Measurements from ENCODE around the gene SFMBT1.

DNA sequence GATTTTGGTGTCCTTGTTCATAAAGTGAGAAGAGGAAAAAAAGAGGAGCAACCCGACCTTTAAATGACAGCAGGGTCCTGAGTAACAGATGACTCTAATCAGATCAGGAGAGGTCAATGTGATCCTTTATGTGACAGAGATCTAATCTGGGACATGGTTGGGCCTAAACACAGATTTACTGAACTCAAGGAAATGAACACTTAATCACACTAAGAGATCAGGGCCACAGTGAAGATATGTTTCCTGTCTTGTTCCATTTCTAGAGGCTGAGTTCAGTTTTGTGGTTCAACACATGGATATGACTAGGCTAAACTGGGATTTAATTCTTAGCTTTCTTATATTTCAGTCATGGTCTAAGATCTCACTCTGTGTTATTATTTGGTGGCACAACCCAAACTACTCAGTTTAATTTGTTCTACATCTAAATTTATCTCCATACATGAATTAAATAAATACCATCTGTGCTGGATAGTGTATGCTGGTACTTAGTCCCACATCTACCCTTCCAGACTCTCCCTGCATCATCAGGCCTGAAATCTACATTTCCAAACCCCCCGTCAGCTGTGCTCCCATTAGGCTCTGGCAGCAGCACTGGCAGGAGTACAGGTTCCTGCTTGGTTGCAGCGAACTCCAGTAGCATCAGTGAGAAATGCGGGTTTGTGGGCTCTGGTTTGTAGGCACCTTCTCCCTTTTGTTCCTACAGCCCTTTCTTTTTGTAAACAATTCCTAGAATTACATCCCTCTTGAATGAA lies 22.6 kb downstream of the SFMBT1 start:
- TF ChIP-seq, protein P1, sequence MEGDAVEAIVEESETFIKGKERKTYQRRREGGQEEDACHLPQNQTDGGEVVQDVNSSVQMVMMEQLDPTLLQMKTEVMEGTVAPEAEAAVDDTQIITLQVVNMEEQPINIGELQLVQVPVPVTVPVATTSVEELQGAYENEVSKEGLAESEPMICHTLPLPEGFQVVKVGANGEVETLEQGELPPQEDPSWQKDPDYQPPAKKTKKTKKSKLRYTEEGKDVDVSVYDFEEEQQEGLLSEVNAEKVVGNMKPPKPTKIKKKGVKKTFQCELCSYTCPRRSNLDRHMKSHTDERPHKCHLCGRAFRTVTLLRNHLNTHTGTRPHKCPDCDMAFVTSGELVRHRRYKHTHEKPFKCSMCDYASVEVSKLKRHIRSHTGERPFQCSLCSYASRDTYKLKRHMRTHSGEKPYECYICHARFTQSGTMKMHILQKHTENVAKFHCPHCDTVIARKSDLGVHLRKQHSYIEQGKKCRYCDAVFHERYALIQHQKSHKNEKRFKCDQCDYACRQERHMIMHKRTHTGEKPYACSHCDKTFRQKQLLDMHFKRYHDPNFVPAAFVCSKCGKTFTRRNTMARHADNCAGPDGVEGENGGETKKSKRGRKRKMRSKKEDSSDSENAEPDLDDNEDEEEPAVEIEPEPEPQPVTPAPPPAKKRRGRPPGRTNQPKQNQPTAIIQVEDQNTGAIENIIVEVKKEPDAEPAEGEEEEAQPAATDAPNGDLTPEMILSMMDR (conservative IDR thresholded peaks at IDR 0.05 in 1 of 2, IDR thresholded peaks at IDR 0.05 in 1 of 2; ENCODE audit: extremely low read depth in 1 of 2, insufficient read depth in 1 of 2, low read depth in 1 of 2, low read length in 2 of 2): no peak
- no peak for TF ChIP-seq EZH2 (IDR thresholded peaks at IDR 0.05; ENCODE audit: borderline replicate concordance, low read length)

Measured in mammary epithelial cell (primary cell).